Thyroid gland (tissue), 4 donors: ENCODE data around the gene TMEM131. TPM values are rescaled to one million over a fixed set of nuclear protein-coding genes. Genes with fewer than 3 reads are reported as not detected.

Experiments used
- DNase-seq, 2 donors: peaks; one replicate each; pipeline ENCODE4 v3.0.0-alpha.2; 2019
- H3K27ac ChIP-seq, 3 donors: fragments of 200-600 bp; sonication (generic); 1 replicate in 2 of 3; 2 replicates in 1 of 3; pipeline ENCODE4 v1.5.1; 2016 to 2019; ENCODE audit warnings: mild to moderate bottlenecking in 1 of 3, moderate library complexity in 1 of 3
- H3K27me3 ChIP-seq: fragments of 200-600 bp; sonication (generic); one replicate; pipeline ENCODE4 v1.5.1; 2019
- H3K36me3 ChIP-seq, 2 donors: fragments of 200-600 bp; sonication (generic); one replicate each; pipeline ENCODE4 v1.5.1; 2016 to 2019
- H3K4me1 ChIP-seq, 2 donors: fragments of 200-600 bp; sonication (generic); one replicate each; pipeline ENCODE4 v1.5.1; 2017 to 2019
- H3K4me3 ChIP-seq, 3 donors: fragments of 200-600 bp; sonication (generic); replicated peaks in 1 of 3; 1 replicate in 2 of 3; 2 replicates in 1 of 3; pipeline ENCODE4 v1.5.1; 2016; ENCODE audit warnings: mild to moderate bottlenecking in 1 of 3
- H3K9me3 ChIP-seq: fragments of 200-600 bp; sonication (generic); one replicate; pipeline ENCODE4 v1.5.1; 2017
- POLR2A ChIP-seq, 2 donors: fragments of 450-650 bp; IDR thresholded peaks; one replicate each; pipeline ENCODE4 v1.6.1; 2017; ENCODE audit warnings: antibody characterized with exemption in 2 of 2, mild to moderate bottlenecking in 2 of 2, moderate library complexity in 1 of 2
- WGBS, 2 donors: methylation state at CpG; one replicate each; pipeline ENCODE4 v1.1.5; 2017; 5-methylcytosine and 5-hydroxymethylcytosine counted together
- intact Hi-C: fragments of 100-400 bp; cut with DNase I; formaldehyde crosslinking; loops from one replicate; pipeline ENCODE4 v1.15.1; 2023
- total RNA-seq, 4 donors: library from RNA; depleted of rRNA; stranded (reverse); fragments of >200 nt; gene quantifications; one replicate each; pipeline ENCODE4 v1.2.3, GENCODE V29; 2016
- TF ChIP-seq, protein P1 (sequence below), 6 experiments: fragments of 200-600 bp in 3 of 6; fragments of 450-650 bp in 3 of 6; sonication (generic) in 3 of 6; IDR thresholded peaks; one replicate each; pipeline ENCODE4 v1.5.1; 2016 to 2019; ENCODE audit warnings: antibody characterized with exemption in 6 of 6, mild to moderate bottlenecking in 2 of 6, inconsistent platforms in 1 of 6, moderate library complexity in 1 of 6

Gene TMEM131
- total RNA-seq, 4 donors from 2014 or later, result 28.6 to 47.0 (median 35.2) TPM

DNA sequence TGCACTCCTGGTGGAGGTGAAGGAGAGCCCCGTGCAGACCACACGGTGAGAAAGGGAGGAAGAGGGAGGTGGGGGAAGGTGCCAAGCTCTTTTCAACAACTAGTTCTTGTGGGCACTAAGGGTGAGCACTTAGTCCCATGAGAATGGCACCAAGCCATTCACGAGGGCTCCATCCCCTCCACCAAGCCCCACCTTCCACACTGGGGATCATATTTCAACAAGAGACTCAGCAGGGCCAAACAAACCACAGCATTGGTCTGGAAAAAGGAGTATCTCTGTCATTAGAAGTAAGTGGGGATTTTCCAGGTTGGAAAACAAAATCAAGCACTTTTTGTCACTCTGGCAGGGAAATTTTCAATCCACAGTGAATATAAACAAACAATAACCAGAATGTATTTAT, 244.0 kb downstream of the TMEM131 start:
- peaks cover 0 to 2% of the 10 kb centered on the region in 2 donors for H3K36me3 ChIP-seq
- H3K4me1 ChIP-seq, result peaks cover 7 to 14% of the 10 kb centered on the region in 2 donors
- no peak overlapping the region for H3K4me3 ChIP-seq
- no peaks in the 10 kb centered on the region for H3K27me3 ChIP-seq
- H3K27ac ChIP-seq, result peak overlapping the region; percentile 4 to 40 (median 28)
- H3K9me3 ChIP-seq, result no peaks in the 10 kb centered on the region
- intact Hi-C loops, result no loop called here
- no peak for TF ChIP-seq POLR2A (IDR thresholded peaks at IDR 0.05)
- TF ChIP-seq, protein P1, sequence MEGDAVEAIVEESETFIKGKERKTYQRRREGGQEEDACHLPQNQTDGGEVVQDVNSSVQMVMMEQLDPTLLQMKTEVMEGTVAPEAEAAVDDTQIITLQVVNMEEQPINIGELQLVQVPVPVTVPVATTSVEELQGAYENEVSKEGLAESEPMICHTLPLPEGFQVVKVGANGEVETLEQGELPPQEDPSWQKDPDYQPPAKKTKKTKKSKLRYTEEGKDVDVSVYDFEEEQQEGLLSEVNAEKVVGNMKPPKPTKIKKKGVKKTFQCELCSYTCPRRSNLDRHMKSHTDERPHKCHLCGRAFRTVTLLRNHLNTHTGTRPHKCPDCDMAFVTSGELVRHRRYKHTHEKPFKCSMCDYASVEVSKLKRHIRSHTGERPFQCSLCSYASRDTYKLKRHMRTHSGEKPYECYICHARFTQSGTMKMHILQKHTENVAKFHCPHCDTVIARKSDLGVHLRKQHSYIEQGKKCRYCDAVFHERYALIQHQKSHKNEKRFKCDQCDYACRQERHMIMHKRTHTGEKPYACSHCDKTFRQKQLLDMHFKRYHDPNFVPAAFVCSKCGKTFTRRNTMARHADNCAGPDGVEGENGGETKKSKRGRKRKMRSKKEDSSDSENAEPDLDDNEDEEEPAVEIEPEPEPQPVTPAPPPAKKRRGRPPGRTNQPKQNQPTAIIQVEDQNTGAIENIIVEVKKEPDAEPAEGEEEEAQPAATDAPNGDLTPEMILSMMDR (IDR thresholded peaks at IDR 0.05), result no peak
- DNase-seq, result peak; percentile 76 to 82
- 21 to 40% methylated on average over 3 of the region's 3 CpGs for WGBS, 2 donors

DNA sequence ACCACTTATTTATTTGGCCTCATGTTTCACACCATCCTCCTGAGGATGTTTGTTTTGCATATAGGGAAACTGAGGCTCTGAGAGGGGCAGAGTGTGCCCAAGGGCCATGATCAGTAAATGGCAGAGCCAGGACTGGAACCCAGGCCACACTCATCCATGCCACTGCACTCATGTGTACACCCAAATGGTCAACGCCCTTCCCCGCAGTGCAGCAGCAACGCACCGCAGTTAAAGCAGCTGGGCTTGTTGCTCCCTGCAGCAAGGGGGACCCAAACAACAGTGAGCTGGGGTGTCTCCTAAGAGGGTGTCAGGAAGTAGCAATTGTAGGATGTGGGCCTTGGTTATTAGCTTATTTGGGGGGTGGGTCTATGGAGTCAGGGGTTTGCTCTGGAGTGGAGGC, 245.7 kb downstream of the TMEM131 start:
- Histone ChIP-seq H3K4me1 (peaks cover 7 to 14% of the 10 kb centered on the region in 2 donors), H3K4me3 (no peak overlapping the region), H3K9me3 (no peaks in the 10 kb centered on the region), H3K27me3 (no peaks in the 10 kb centered on the region), H3K36me3 (no peaks in the 10 kb centered on the region), H3K27ac (no peak overlapping the region)
- no peak for DNase-seq
- no peak for TF ChIP-seq POLR2A (IDR thresholded peaks at IDR 0.05)
- TF ChIP-seq, protein P1 (IDR thresholded peaks at IDR 0.05), result no peak
- WGBS, 2 donors, result 90 to 100% methylated on average over 4 of the region's 4 CpGs
- intact Hi-C loops, result no loop called here

DNA sequence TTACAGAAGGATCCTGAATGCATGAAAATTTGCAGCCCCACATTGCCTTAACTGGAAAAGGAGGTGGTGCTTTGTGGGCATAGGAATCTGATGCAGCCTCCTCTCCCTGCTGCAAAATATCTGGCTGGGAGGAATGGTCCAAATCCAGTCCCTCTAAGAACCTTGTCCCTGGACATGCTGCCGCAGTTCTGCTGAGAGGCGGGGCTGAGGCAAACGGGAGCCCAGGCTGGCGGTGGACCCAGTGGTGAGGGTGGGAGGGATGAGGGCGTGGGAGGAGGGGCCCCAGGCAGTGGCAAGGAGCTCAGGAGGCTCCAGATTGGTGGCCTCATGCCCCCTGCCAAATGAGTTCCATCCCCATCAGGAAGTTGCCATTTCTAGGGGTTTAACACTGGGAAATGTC, 246.2 kb downstream of the TMEM131 start:
- Histone ChIP-seq H3K27ac (no peak overlapping the region), H3K4me1 (peaks cover 7 to 14% of the 10 kb centered on the region in 2 donors), H3K27me3 (no peaks in the 10 kb centered on the region), H3K36me3 (no peaks in the 10 kb centered on the region), H3K9me3 (no peaks in the 10 kb centered on the region), H3K4me3 (no peak overlapping the region)
- TF ChIP-seq, protein P1 (IDR thresholded peaks at IDR 0.05), result no peak
- no peak for TF ChIP-seq POLR2A (IDR thresholded peaks at IDR 0.05)
- no peak for DNase-seq
- intact Hi-C loops, result no loop called here
- WGBS, 2 donors, result 88 to 94% methylated on average over 4 to 5 of the region's 5 CpGs

DNA sequence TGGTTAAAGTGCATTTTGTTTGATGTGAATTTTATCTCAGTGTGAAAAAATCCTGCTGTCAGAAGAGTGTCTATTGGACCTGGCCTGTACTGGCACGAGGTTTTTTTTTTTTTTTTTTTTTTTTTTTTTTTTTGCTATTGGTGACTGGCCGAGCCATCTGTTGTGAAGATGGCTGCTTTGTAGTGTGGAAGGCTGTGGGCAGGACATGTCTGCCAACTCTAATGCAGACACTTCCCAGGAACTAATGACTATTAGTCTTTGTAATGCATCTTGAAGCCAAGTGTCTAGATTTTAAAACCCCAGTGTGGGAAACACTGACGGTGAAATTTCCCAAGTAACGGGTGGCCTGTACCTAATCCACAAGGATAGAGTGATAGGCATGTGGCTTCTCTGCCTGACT, 248.0 kb downstream of the TMEM131 start:
- WGBS, 2 donors, result 89 to 93% methylated on average over 4 of the region's 4 CpGs
- Histone ChIP-seq H3K27me3 (no peaks in the 10 kb centered on the region), H3K4me1 (peaks cover 7 to 13% of the 10 kb centered on the region in 2 donors), H3K4me3 (no peak overlapping the region), H3K9me3 (no peaks in the 10 kb centered on the region), H3K27ac (no peak overlapping the region), H3K36me3 (no peaks in the 10 kb centered on the region)
- TF ChIP-seq POLR2A (IDR thresholded peaks at IDR 0.05), result no peak
- TF ChIP-seq, protein P1 (IDR thresholded peaks at IDR 0.05), result no peak
- intact Hi-C loops, result no loop called here
- DNase-seq, result no peak

DNA sequence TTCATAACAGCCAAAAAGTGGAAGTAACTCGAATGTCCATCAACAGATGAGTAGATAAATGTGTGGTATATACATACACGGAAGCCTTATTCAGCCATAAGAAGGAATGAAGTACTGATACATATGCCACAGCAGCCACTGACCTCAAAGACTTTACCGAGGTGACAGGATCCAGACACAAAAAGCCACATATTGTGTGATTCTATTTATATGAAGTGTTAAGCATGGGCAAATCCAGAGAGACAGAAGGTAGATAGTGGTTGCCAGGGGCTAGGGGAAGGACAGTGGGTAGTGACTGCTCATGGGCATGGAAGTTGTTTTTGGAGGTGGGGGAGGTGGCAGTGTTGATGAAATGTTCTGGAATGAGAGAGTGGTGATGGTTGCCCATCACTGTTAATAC, 248.5 kb downstream of the TMEM131 start:
- 86 to 91% methylated on average over 3 of the region's 3 CpGs for WGBS, 2 donors
- no peak for DNase-seq
- H3K27me3 ChIP-seq, result no peaks in the 10 kb centered on the region
- no peak overlapping the region for H3K27ac ChIP-seq
- H3K4me1 ChIP-seq, result peaks cover 3 to 9% of the 10 kb centered on the region in 2 donors
- H3K4me3 ChIP-seq, result no peak overlapping the region
- no peaks in the 10 kb centered on the region for H3K36me3 ChIP-seq
- intact Hi-C loops, result no loop called here
- H3K9me3 ChIP-seq, result no peaks in the 10 kb centered on the region
- TF ChIP-seq POLR2A (IDR thresholded peaks at IDR 0.05), result no peak
- TF ChIP-seq, protein P1 (IDR thresholded peaks at IDR 0.05), result no peak
